OCI-LY1 (cell line): Measurements from ENCODE around the gene DGKQ.

ENCODE experiments used
- H2AFZ ChIP-seq: fragments of 200-600 bp; sonication (generic), shearing (Covaris generic); 2 replicates; pipeline ENCODE4 v1.6.0; 2014; ENCODE audit warnings: antibody characterized with exemption, mild to moderate bottlenecking, low read length
- H3F3A ChIP-seq: fragments of 200-600 bp; sonication (generic), shearing (Covaris generic); 2 replicates; pipeline ENCODE4 v1.6.0; 2014; ENCODE audit warnings: mild to moderate bottlenecking, antibody characterized with exemption, low read length, moderate library complexity; ENCODE audit not compliant: insufficient read depth
- H3K27ac ChIP-seq: fragments of 200-600 bp; sonication (generic); 2 replicates; pipeline ENCODE4 v1.5.1; 2014; ENCODE audit warnings: low read length, mixed run types, mild to moderate bottlenecking, low read depth; ENCODE audit not compliant: poor library complexity, severe bottlenecking
- H3K27me3 ChIP-seq: fragments of 200-600 bp; sonication (generic); 2 replicates; pipeline ENCODE4 v1.6.0; 2014; ENCODE audit warnings: antibody characterized with exemption, mild to moderate bottlenecking, low read length, moderate library complexity; ENCODE audit not compliant: insufficient read depth
- H3K36me3 ChIP-seq: fragments of 200-600 bp; sonication (generic); 2 replicates; pipeline ENCODE4 v1.6.1; 2014; ENCODE audit warnings: mild to moderate bottlenecking, antibody characterized with exemption, low read length, moderate library complexity, mixed read lengths; ENCODE audit not compliant: insufficient read depth
- H3K4me1 ChIP-seq: fragments of 200-600 bp; sonication (generic); 2 replicates; pipeline ENCODE4 v1.5.1; 2014; ENCODE audit warnings: mild to moderate bottlenecking, low read length, moderate library complexity; ENCODE audit not compliant: insufficient read depth, severe bottlenecking
- H3K4me2 ChIP-seq: fragments of 200-600 bp; sonication (generic), shearing (Covaris generic); 2 replicates; pipeline ENCODE4 v1.6.1; 2014; ENCODE audit warnings: low read length
- H3K4me3 ChIP-seq: fragments of 200-600 bp; sonication (generic); 2 replicates; pipeline ENCODE4 v1.5.1; 2014; ENCODE audit warnings: low read length, low read depth, mild to moderate bottlenecking, mixed read lengths; ENCODE audit not compliant: poor library complexity, severe bottlenecking
- H3K79me2 ChIP-seq: fragments of 200-600 bp; shearing (Covaris generic); 2 replicates; pipeline ENCODE4 v1.6.1; 2016; ENCODE audit warnings: mixed run types, low read length, mixed read lengths; ENCODE audit not compliant: insufficient read depth
- H3K9ac ChIP-seq: fragments of 200-600 bp; sonication (generic), shearing (Covaris generic); 2 replicates; pipeline ENCODE4 v1.6.1; 2014; ENCODE audit warnings: mild to moderate bottlenecking, low read length, mixed read lengths
- H3K9me2 ChIP-seq: fragments of 200-600 bp; sonication (generic), shearing (Covaris generic); 2 replicates; pipeline ENCODE4 v1.6.1; 2014; ENCODE audit warnings: low read depth, mild to moderate bottlenecking, low read length, mixed read lengths
- H3K9me3 ChIP-seq: fragments of 200-600 bp; shearing (Covaris generic); 2 replicates; pipeline ENCODE4 v1.6.1; 2014; ENCODE audit warnings: low read length, mixed read lengths
- H4K20me1 ChIP-seq: fragments of 200-600 bp; sonication (generic), shearing (Covaris generic); 2 replicates; pipeline ENCODE4 v1.6.0; 2016; ENCODE audit warnings: mild to moderate bottlenecking, low read length; ENCODE audit not compliant: insufficient read depth
- CTCF ChIP-seq: fragments of 200-600 bp; sonication (generic), shearing (Covaris generic); IDR thresholded peaks from 2 replicates; pipeline ENCODE4 v1.5.1; 2017; ENCODE audit warnings: mild to moderate bottlenecking, antibody characterized with exemption, low read length, moderate library complexity, mixed read lengths
- EZH2 ChIP-seq: fragments of 200-600 bp; sonication (generic), shearing (Covaris generic); IDR thresholded peaks from 2 replicates; pipeline ENCODE4 v1.8.0; 2017; ENCODE audit warnings: borderline replicate concordance, mixed run types, mild to moderate bottlenecking, antibody characterized with exemption, low read length, moderate library complexity, mixed read lengths

DGKQ gene

GRCh38 chr4:986428-986878 is 13.1 kb upstream of the DGKQ start:
- no peaks in the 10 kb centered on the region for H3K79me2 ChIP-seq
- H3K9me2 ChIP-seq: no peaks in the 10 kb centered on the region
- peak overlapping the region; percentile 56 for H3K9ac ChIP-seq
- H3K36me3 ChIP-seq: no peaks in the 10 kb centered on the region
- H3K4me3 ChIP-seq: peak overlapping the region; percentile 62
- H3K27me3 ChIP-seq: no peaks in the 10 kb centered on the region
- TF ChIP-seq EZH2: no peak
- no peak for TF ChIP-seq CTCF
- H3K4me1 ChIP-seq: peaks cover 19% of the 10 kb centered on the region
- no peaks in the 10 kb centered on the region for H4K20me1 ChIP-seq
- H3K9me3 ChIP-seq: no peaks in the 10 kb centered on the region
- no peak overlapping the region for H3K27ac ChIP-seq
- no peak overlapping the region for H2AFZ ChIP-seq
- H3F3A ChIP-seq: no peaks in the 10 kb centered on the region
- H3K4me2 ChIP-seq: peak overlapping the region; percentile 78

GRCh38 chr4:985123-985830 is 11.9 kb upstream of the DGKQ start:
- no peaks in the 10 kb centered on the region for H3F3A ChIP-seq
- no peak overlapping the region for H2AFZ ChIP-seq
- H3K4me2 ChIP-seq: no peak overlapping the region
- no peaks in the 10 kb centered on the region for H4K20me1 ChIP-seq
- no peak overlapping the region for H3K27ac ChIP-seq
- H3K9me2 ChIP-seq: no peaks in the 10 kb centered on the region
- no peaks in the 10 kb centered on the region for H3K36me3 ChIP-seq
- H3K9me3 ChIP-seq: no peaks in the 10 kb centered on the region
- H3K4me3 ChIP-seq: no peak overlapping the region
- no peaks in the 10 kb centered on the region for H3K79me2 ChIP-seq
- H3K4me1 ChIP-seq: peaks cover 19% of the 10 kb centered on the region
- no peaks in the 10 kb centered on the region for H3K27me3 ChIP-seq
- no peak overlapping the region for H3K9ac ChIP-seq
- no peak for TF ChIP-seq CTCF
- TF ChIP-seq EZH2: no peak

GRCh38 chr4:984336-985054 is 11.1 kb upstream of the DGKQ start:
- H3K9me2 ChIP-seq: no peaks in the 10 kb centered on the region
- TF ChIP-seq CTCF (no peak), EZH2 (no peak)
- H3K4me3 ChIP-seq: no peak overlapping the region
- no peaks in the 10 kb centered on the region for H4K20me1 ChIP-seq
- H3K9ac ChIP-seq: no peak overlapping the region
- H3K4me2 ChIP-seq: no peak overlapping the region
- no peaks in the 10 kb centered on the region for H3K9me3 ChIP-seq
- H3K36me3 ChIP-seq: no peaks in the 10 kb centered on the region
- H3K27me3 ChIP-seq: no peaks in the 10 kb centered on the region
- H3F3A ChIP-seq: no peaks in the 10 kb centered on the region
- no peak overlapping the region for H2AFZ ChIP-seq
- peaks cover 19% of the 10 kb centered on the region for H3K4me1 ChIP-seq
- H3K79me2 ChIP-seq: no peaks in the 10 kb centered on the region
- no peak overlapping the region for H3K27ac ChIP-seq
